ENCODE results near the gene LRRK1. TPM values are rescaled to one million over a fixed set of nuclear protein-coding genes. Genes with fewer than 3 reads are reported as not detected.

Gene LRRK1
- total RNA-seq, 1 donor from 2014 or later: 21.1 TPM

DNA sequence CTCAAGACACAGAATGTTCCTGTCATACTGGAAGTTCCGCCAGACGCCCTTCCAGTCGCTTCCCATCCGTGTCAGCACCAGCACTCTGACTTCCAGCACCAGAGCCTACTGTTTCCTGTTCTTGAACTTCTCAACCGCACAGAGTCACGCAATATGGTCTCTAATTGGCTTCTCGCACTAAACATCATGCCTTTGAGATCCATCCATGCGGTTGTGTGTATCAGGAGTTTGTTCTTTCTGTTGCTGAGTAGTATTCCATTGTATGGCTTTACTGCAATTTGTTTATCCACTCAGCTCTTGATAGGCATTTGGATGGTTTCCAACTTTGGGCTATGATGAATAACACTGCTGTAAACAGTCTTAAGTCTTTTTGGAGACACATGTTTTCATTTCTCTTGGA lies 112.1 kb downstream of the LRRK1 start:
- H3K27ac ChIP-seq: no peak overlapping the region
- H3K9me3 ChIP-seq: no peaks in the 10 kb centered on the region
- intact Hi-C loops (cut with DNase I): no loop called here
- H3K4me1 ChIP-seq: peaks cover 6% of the 10 kb centered on the region
- TF ChIP-seq, protein P1, sequence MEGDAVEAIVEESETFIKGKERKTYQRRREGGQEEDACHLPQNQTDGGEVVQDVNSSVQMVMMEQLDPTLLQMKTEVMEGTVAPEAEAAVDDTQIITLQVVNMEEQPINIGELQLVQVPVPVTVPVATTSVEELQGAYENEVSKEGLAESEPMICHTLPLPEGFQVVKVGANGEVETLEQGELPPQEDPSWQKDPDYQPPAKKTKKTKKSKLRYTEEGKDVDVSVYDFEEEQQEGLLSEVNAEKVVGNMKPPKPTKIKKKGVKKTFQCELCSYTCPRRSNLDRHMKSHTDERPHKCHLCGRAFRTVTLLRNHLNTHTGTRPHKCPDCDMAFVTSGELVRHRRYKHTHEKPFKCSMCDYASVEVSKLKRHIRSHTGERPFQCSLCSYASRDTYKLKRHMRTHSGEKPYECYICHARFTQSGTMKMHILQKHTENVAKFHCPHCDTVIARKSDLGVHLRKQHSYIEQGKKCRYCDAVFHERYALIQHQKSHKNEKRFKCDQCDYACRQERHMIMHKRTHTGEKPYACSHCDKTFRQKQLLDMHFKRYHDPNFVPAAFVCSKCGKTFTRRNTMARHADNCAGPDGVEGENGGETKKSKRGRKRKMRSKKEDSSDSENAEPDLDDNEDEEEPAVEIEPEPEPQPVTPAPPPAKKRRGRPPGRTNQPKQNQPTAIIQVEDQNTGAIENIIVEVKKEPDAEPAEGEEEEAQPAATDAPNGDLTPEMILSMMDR (IDR thresholded peaks at IDR 0.05): no peak
- no peak for TF ChIP-seq POLR2A (IDR thresholded peaks at IDR 0.05)
- no peak for TF ChIP-seq POLR2AphosphoS5 (IDR thresholded peaks at IDR 0.05; ENCODE audit: insufficient read depth in 1 of 2, low read depth in 1 of 2)
- H3K36me3 ChIP-seq: peaks cover 0 to 10% of the 10 kb centered on the region in 2 donors
- peak in 1 of 2 donors; percentile 54 for DNase-seq (ENCODE audit: extremely low spot score in 2 of 2)
- no peaks in the 10 kb centered on the region for H3K27me3 ChIP-seq
- no peak overlapping the region for H3K4me3 ChIP-seq

- H3K27me3 ChIP-seq: no peaks in the 10 kb centered on the region
- no peak for TF ChIP-seq POLR2A (IDR thresholded peaks at IDR 0.05)
- TF ChIP-seq, protein P1 (IDR thresholded peaks at IDR 0.05): no peak
- DNase-seq (ENCODE audit: extremely low spot score in 2 of 2): no peak
- H3K4me3 ChIP-seq: no peak overlapping the region
- peaks cover 0 to 10% of the 10 kb centered on the region in 2 donors for H3K36me3 ChIP-seq
- H3K9me3 ChIP-seq: no peaks in the 10 kb centered on the region
- H3K27ac ChIP-seq: no peak overlapping the region
- H3K4me1 ChIP-seq: no peaks in the 10 kb centered on the region
- intact Hi-C loops (cut with DNase I): no loop called here
These were observed 114.6 kb downstream of the LRRK1 start for GRCh38 chr15:101033801-101034200.

- intact Hi-C loops (cut with DNase I): no loop called here
- Histone ChIP-seq H3K4me1 (no peaks in the 10 kb centered on the region), H3K9me3 (no peaks in the 10 kb centered on the region), H3K27ac (no peak overlapping the region), H3K27me3 (no peaks in the 10 kb centered on the region), H3K36me3 (peaks cover 0 to 6% of the 10 kb centered on the region in 2 donors), H3K4me3 (no peak overlapping the region)
- TF ChIP-seq, protein P1 (IDR thresholded peaks at IDR 0.05): no peak
- TF ChIP-seq POLR2A (IDR thresholded peaks at IDR 0.05): no peak
- TF ChIP-seq POLR2AphosphoS5 (IDR thresholded peaks at IDR 0.05; ENCODE audit: insufficient read depth in 1 of 2, low read depth in 1 of 2): no peak
- DNase-seq (ENCODE audit: extremely low spot score in 2 of 2): no peak
These were observed 116.5 kb downstream of the LRRK1 start for GRCh38 chr15:101035611-101036010.

DNA sequence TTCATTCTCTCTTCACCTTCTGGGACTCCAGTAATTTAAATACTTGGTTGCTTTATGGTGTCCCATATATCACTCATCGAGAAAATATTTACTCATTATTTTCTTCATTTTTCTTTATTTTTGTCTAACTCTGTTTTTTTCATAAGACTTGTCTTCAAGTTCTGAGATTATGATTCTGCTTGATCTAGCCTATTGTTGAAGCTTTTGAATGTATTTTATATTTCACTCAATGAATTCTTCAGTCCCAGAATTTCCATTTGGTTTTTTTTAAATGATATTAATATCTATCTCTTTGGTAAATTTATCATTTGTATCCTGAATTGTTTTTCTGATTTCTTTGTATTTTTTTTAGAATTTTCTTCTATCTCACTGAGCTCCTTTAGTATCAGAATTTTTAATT lies 117.0 kb downstream of the LRRK1 start:
- H3K27ac ChIP-seq: no peak overlapping the region

GRCh38 chr15:101037090-101037830 lies 118.1 kb downstream of the LRRK1 start:
- H3K36me3 ChIP-seq: peaks cover 0 to 10% of the 10 kb centered on the region in 2 donors
- TF ChIP-seq POLR2AphosphoS5 (IDR thresholded peaks at IDR 0.05; ENCODE audit: insufficient read depth in 1 of 2, low read depth in 1 of 2) (no peak), POLR2A (IDR thresholded peaks at IDR 0.05) (no peak)
- TF ChIP-seq, protein P1 (IDR thresholded peaks at IDR 0.05): no peak
- no peak overlapping the region for H3K27ac ChIP-seq
- peak; percentile 55 to 67 for DNase-seq (ENCODE audit: extremely low spot score in 2 of 2)
- no peaks in the 10 kb centered on the region for H3K27me3 ChIP-seq
- H3K4me1 ChIP-seq: no peaks in the 10 kb centered on the region
- no peaks in the 10 kb centered on the region for H3K9me3 ChIP-seq
- no peak overlapping the region for H3K4me3 ChIP-seq
- intact Hi-C loops (cut with DNase I): no loop called here

More for the DNA sequence above, 117.0 kb downstream of the LRRK1 start:
- H3K36me3 ChIP-seq: peaks cover 0 to 4% of the 10 kb centered on the region in 2 donors
- H3K9me3 ChIP-seq: no peaks in the 10 kb centered on the region
- intact Hi-C loops (cut with DNase I): no loop called here
- H3K4me1 ChIP-seq: no peaks in the 10 kb centered on the region
- H3K4me3 ChIP-seq: no peak overlapping the region
- H3K27me3 ChIP-seq: no peaks in the 10 kb centered on the region
- TF ChIP-seq POLR2AphosphoS5 (IDR thresholded peaks at IDR 0.05; ENCODE audit: insufficient read depth in 1 of 2, low read depth in 1 of 2) (no peak), POLR2A (IDR thresholded peaks at IDR 0.05) (no peak)
- TF ChIP-seq, protein P1 (IDR thresholded peaks at IDR 0.05): no peak
- DNase-seq (ENCODE audit: extremely low spot score in 2 of 2): no peak
